ENCODE measurements around the gene ZNF217.
"Not testable (repeated sequence)": the region's sequence is repeated elsewhere in the genome, so short reads cannot be mapped to it uniquely, and the experiment has no call there.

ZNF217 gene

GRCh38 chr20:53598140-53599043 lies 4.8 kb upstream of the ZNF217 start:
- DNase-seq (ENCODE audit: low read depth, low spot score) = no peak

GRCh38 chr20:53597521-53598120 lies 4.0 kb upstream of the ZNF217 start:
- DNase-seq (ENCODE audit: low read depth, low spot score) = no peak

DNA sequence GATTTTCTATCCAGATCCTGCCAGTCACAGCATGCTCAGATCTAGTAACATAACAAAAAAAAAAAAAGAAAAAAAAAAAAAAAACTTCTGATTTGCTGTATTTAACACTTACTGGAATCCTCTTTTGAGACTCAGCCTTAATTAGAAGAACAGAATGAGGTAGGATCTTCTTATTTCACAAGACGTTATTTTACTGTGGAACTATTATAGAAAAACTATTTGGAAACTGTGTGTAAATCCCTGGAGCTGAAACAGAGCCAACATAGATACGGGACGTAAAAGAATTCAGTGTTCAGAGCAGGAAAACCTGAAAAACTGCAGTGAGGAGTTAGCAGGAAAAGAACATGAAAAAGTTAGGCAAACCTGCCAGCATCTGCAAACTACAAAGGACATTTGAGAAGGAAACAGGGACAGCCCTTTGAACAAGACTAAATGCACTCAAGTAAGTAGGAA lies 3.4 kb upstream of the ZNF217 start:
- DNase-seq (ENCODE audit: low read depth, low spot score) = no peak

- DNase-seq (ENCODE audit: low read depth, low spot score) = not testable (repeated sequence)
Observed at GRCh38 chr20:53596189-53597001, 2.8 kb upstream of the ZNF217 start.

DNA sequence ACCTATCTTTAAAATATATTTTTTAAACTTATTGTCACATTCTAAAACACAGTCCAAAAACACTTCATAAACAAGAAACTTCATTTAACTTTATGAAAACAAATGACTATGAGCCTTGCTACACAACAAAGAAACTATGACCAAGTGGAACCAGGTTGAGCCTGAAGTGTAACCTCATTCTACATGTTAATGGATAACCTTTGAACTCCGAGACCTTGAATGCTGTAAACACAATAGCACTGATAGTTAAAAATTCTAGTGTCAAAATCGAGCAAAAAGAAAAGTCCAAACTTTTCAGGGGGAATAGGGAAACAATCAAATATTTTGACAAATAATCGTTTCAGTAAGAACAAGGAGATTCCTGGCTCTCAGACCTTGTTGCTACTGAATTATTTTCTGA lies 2.1 kb upstream of the ZNF217 start:
- DNase-seq (ENCODE audit: low read depth, low spot score) = not testable (repeated sequence)

DNA sequence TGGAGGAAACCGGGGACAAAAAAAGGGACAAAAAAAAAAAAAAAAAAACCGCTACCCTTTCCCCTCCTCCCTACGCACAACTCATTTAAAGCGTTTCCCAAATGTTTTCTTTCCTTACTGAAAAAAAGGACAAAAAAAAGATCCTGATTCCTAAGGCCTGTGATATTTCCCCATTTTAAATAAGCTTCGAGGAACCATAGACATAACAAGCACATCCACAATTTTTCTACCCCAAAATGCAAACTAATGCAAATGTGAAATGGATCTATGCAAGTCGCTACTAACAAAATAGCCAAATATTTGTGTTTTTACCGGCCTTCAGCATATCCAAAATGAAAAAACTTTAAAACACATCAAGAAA lies 1.4 kb upstream of the ZNF217 start:
- no peak for DNase-seq (ENCODE audit: low read depth, low spot score)

- DNase-seq (ENCODE audit: low read depth, low spot score) = peak; percentile 89
Observed at GRCh38 chr20:53594068-53595017, 704 bp upstream of the ZNF217 start.

- no peak for DNase-seq (ENCODE audit: low read depth, low spot score)
Observed at GRCh38 chr20:53592992-53593465, 610 bp downstream of the ZNF217 start.

- not testable (repeated sequence) for DNase-seq (ENCODE audit: low read depth, low spot score)
Observed at GRCh38 chr20:53592454-53592991, 1.1 kb downstream of the ZNF217 start.

DNA sequence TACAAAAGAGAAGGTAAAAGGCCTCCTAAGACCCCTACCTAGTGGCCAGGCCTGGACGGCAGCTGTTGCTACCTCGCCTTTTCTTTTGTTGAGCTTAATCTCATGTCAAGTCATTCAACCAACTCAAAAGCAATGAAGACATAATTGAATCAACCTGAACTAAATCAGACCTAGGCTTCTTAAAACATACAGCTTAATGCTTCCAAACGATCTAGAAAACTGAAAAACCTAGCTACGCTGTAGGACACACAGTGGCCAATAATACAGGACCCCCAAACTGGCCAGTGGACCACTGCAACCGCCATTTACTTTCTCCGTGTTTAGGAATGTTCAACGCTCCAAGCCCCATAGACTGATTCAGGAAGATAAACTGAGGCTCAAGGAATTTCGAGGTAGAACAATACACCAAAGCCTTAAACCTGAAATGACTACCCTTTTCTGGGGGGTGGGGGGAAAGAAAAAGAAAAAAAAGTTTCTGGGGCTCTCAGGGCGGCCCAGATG lies 1.6 kb downstream of the ZNF217 start:
- DNase-seq (ENCODE audit: low read depth, low spot score) = not testable (repeated sequence)

- DNase-seq (ENCODE audit: low read depth, low spot score) = not testable (repeated sequence)
Observed at GRCh38 chr20:53591206-53591741, 2.4 kb downstream of the ZNF217 start.

DNA sequence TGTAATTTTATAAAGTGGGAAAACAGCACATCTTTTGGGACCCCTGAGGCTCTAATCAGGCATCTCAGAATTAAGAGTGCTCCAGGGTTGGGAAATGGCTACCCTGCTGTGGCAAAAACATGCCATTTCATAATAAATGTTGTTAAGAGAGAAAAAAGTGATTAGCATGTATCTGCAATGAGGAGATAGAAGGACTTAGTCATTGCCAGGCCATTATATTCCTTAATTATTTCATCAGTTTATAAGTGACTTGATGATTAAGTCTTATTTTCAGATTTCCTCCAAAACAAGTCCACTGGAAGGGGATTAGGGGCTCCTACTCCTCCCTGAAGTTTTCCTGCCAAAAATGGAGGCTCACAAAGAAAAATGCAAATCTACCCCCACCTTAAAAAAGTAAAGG lies 3.0 kb downstream of the ZNF217 start:
- DNase-seq (ENCODE audit: low read depth, low spot score) = not testable (repeated sequence)

- DNase-seq (ENCODE audit: low read depth, low spot score) = not testable (repeated sequence)
Observed at GRCh38 chr20:53590122-53590521, 3.5 kb downstream of the ZNF217 start.

DNA sequence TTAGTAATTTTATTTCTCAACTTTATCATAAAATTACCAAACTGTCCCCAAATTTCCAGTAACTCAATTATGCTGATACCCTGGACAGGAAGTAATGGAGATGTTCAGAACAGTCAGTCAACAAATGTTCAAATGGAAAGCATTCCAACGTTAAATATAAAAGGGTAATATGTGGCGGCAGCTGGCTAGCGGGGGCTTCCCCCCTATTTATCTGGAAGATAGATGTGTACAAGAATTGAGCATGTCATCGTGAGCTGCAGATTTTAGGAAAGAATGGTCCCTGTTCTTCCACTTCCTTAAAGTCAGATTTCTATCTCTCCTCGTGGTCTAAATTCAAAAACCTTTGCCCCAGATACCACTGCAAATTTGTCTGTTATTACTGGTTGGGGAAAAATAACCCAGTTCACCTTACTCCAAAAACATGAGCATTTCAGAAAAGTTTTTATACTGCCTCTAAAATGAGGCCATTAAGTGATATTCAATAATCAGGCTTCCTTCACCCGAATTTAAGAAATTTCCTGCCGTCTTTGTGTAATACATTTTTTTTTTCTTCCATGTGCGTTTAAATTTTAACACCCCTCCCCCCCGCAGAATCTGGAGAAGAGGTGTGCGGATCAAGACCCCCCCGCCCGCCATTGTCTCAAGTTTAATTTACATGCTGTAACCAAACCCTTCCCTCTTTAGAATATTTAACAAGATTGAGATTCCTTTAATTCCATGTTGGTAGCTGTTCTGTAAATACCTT lies 4.1 kb downstream of the ZNF217 start:
- not testable (repeated sequence) for DNase-seq (ENCODE audit: low read depth, low spot score)

DNA sequence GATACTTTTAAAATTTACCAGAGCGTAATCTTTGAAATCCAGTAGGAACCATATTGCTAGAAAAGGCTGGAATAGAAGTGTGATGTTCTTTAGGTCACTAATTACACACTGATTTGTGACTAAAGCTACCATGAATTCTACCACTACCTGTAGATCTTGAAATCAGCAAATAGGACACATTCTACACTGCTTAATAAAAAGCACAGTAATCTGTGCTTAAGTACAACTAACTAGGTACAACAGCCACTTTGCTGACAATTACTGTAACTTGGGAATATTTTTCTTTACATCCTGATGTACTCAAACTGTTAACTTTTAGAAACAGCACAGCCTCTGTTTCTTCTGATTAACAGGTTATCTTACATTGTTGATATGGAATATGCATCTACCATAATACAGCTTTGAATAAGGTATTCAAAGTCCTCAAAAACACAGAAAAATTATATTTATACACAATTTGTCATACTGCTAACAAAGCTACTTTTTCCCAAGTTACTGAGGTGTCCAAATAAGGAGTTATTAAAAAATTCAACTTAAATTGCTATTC lies 6.4 kb downstream of the ZNF217 start:
- not testable (repeated sequence) for DNase-seq (ENCODE audit: low read depth, low spot score)

- DNase-seq (ENCODE audit: low read depth, low spot score) = no peak
Observed at GRCh38 chr20:53586640-53587039, 7.0 kb downstream of the ZNF217 start.

GRCh38 chr20:53585910-53586309 lies 7.7 kb downstream of the ZNF217 start:
- DNase-seq (ENCODE audit: low read depth, low spot score) = not testable (repeated sequence)

DNA sequence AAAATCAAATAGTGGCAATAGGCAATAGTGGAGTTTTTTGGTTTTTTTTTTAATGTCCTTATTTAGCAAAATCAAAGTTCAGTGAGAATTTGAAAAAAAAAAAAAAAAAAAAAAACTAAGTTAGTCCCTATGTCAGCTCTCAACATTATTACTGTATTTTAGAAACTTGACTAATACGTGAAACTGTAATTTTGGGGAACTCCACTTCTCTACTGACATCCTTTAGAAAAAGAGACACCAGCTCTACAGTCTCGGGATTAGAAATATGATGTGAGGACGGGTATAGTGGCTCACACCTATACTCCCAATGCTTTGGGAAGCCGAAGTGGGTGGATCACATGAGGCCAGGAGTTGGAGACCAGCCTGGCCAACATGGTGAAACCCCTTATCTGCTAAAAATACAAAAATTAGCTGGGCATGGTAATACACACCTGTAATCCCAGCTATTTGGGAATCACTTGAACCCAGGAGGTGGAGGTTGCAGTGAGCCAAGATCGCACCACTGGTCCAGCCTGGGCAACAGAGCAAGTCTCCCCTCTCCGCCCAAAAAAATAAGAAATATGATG lies 8.6 kb downstream of the ZNF217 start:
- DNase-seq (ENCODE audit: low read depth, low spot score) = not testable (repeated sequence)

DNA sequence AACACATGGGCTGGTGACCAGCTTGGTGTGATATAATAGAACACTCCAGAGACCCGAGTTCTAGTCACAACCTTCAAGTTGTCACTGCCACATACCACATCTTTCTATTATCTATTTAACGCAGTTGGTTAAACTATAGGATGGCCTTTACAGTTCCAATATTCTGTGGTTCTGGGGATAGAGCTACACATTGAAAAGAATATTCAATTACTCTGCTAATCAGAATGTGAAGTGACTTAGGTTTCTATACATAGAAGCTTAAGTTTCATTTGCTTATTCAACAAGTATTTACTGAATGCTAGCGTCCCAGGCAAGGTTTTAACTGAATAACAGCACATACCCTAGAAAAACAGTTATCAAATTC lies 9.1 kb downstream of the ZNF217 start:
- DNase-seq (ENCODE audit: low read depth, low spot score) = not testable (repeated sequence)

All from activated naive CD8-positive, alpha-beta T cell treated with anti-CD3 and anti-CD28 coated beads, Interleukin-2, amount 50 U/mL, for 16 hours (primary cell).